Activated CD8-positive, alpha-beta memory T cell treated with anti-CD3 and anti-CD28 coated beads, Interleukin-2, amount 50 U/mL, for 24 hours (primary cell): Measurements from ENCODE around the gene SLIT1.

Source experiments
- DNase-seq: peaks from one replicate; pipeline ENCODE4 v3.0.0-alpha.2; 2020; ENCODE audit errors: extremely low read depth

The SLIT1 gene

DNA sequence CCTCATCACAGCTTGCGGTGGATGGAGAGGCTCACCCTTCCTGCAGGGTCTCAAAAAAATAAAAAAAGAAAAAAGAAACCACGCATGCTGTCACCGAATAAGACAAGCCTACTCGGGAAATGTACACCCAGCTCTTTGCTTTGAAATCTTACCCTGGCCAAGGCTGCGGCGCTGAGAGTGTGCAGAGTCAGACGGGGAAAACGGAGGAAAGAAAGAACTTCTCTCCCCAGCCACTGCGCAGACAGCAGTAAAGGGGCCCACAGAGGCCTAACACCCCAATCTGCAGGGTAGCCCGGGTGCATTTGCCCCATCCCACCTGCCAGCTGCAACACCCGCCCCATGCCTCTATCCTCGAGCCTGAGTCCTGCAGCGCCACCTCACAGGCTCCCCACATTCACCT lies 14.8 kb downstream of the SLIT1 start:
- no peak for DNase-seq

DNA sequence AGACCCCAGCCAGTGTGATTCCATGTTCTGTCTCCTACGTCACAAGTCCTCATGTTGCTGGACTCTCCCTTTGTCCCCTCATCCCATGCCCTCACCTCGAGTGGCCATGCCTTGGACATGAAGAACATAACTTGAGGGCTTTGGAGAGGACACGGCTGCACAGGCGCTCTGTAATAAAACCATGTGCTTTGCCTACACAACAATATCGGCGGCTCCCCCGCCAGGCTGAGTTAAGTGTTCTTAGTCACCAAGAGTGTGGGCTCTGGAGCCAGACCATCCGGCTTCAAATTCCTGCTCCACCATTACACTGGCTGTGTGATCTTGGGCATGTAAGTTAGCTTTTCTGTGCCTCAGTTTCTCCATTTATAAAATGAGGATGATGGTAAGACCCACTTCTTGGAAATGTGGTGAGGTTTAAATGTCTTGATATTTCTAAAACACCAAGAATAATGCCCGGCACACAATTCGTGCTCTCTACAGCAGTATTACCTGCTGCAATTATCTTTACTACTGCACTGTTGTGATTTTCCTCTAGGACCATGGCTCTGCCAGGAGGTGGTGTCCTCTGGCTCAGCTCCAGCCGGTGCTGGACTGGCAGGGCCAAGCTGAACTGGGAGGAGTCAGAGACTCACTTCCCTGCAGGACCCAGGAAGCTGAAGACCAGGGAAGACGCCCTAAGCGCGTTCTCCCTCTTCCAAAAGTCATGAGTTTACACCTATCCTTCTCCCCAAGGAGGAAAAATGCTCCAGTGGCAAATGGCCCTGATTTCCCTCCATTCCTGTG lies 15.7 kb downstream of the SLIT1 start:
- DNase-seq: no peak

DNA sequence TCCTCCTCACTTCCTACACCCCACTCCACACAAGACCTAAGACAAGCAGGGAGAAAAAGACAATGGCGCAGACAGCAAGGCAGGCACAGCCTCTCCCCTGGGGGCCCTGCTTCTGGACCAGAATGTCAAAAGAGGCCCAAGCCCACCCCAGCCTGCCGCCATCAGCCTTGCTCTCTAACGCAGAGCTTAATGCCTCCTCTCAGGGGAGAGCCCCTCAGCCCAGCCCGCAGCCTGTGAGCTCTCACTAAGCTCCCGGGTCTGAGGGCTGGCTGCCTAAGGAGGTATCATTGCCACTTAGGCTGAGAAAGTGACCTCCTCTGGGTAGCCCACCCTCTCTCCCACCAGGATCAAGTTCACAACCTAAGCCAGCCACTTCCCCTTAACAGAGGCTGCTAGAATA lies 16.7 kb downstream of the SLIT1 start:
- DNase-seq: no peak

DNA sequence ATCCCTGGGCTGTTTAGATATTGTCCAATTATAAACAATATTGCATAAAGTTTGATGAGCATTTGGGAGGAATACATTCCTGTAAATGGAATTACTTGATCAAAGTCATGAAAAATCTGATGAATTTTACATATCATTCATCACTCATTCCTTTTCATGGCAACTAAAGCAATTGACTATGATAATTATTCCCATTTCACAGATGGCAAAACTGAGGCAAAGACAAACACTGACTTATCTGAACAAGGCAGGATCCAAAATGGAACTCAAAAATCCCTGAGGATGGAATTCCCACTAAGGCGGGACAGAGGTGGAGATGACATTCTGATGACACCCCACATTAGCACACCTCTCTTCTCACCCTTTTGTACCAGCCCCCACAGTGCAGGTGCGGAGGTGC lies 17.1 kb downstream of the SLIT1 start:
- no peak for DNase-seq

DNA sequence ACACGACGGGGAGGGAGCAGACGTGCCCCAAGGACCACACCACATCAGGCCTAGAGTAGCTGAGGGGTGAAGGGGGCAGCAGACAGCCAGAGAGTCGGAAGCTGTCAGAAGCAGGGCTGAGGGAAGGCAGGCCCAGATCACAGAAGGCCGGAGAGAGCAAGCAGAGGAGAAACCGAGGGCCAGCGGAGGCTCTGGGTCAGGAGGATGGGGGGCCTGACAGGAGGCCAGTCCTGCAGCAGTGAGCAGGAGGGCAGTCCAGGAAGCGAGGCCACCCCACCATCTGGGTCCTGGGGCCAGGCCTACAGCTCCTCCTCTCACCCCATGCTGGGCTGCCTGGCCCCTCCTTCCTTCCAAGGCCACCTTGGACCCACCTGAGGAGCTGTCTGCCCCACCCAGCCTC lies 20.3 kb downstream of the SLIT1 start:
- DNase-seq: no peak

DNA sequence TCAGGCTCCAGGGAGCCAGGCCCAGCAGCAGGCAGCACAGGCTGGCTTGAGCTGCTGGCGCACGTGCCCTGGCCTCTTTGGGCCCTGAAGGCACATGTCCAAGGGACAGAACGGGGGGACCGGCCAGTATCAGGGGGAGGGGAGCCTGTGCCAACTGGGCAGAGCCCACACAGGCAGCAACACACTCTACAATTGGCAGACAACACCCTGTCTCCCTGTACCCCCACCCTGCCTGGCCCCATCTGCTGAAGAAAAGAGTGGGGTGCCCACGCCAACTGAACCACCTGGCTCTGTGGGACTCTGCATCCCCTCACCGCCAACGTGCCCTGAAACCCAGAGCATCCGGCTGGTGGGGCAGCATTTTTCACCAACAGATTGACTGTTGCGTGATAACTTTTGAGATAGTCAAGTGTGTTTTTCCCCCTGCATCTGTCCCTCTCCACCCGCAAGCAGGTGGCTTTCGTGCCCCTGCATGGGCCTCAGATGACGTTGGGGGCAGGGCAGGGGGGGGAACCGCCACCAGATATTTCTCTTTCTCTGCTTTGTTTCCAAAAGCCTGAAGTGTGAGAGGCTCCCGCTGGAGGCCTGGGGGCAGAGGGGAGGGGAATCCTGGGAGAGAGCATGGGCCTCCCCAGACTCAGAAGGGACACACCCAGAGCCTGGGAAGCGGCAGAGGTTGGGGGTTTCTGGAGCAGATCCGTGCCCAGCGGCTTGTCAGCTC lies 21.8 kb downstream of the SLIT1 start:
- DNase-seq: no peak

DNA sequence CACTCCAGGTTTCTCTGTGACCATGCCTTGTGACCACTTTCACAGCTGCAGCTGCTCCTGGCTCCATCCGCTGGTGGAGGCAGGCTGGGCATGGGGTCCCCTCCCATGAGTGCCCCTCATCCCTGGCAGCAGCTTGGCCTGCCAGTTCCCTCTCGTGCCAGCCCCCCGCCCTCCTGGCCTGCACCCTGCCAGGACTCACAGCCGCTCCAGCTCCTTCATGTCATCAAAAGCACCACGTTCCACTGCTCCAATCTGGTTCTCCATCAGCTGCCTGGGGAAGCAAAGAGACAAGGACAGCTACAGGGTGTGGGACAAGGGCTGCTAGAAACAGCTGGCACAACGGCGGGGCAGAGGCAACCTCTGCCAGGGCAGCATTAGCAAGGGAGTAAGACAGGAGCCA lies 22.6 kb downstream of the SLIT1 start:
- no peak for DNase-seq

DNA sequence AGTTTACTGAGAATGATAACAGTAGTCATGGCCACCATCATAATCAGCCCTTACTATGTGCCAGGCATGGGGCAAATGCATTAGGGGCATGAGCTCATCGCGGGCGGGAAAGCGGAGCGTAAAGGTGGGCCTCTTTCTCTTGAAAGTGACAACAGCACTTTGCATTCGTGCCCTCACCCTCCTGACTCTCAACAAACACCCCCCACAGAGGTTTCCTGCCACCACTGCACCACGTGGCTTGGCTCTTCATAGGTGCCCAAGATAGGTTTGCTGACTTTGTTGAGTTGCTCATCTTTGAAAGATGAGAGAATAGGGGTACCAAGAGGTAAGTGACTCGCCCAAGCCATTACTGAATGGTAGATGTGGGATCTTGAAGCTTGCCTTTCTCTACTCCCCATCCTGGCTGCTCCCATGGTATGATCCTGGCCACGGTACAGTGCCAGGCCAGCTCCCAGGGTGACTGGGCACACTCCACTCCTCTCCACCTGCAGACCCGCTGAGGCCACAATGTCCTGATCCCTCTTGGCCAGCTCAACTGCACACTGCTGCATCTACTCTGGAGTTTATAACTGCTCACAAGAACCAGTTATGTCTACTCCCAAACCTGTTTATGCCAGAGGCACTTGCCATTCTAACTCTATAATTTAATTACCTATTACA lies 26.0 kb downstream of the SLIT1 start:
- DNase-seq: no peak

DNA sequence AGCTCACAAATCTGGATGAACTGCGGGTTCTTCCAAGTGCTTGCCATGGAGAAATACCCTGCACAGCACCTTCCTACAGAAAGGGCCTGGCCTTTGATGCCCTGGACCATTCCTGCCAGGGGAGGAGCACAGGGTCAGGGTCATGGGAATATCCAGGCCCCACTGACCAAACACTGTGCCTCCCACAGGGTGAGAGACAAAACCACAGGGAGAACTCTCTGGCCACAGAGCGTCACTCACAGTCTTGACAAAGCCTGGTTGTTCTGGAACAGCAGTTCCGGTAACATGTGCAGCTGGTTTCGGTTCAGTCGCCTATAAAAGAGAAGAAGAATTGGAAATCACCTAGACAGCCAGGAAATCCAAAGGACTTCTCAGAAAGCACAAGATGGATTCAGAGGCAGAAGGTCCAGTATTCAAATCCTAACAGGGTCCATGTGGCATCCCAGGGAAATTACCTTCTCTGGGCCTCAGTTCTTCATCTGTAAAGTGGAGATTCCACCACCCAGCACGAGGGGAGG lies 28.1 kb downstream of the SLIT1 start:
- DNase-seq: no peak

DNA sequence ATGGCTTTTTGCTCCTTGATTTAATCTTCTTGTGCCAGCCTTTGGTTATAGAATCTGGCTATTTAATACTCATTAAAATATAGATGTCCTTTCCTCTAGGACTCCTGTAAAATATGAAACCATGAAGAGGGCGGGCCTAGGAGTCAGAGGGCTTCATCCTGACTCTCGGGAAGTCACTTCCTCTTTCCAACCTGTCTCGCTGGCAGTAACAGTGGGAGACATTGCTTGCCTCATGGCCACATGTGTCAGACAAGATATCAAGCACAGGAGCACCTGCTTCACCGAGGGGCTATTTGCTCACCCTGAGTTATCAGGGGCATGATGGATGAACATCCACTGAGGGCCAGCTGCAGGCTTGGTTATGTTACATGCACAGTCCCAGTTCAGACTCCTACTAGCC lies 31.0 kb downstream of the SLIT1 start:
- no peak for DNase-seq

DNA sequence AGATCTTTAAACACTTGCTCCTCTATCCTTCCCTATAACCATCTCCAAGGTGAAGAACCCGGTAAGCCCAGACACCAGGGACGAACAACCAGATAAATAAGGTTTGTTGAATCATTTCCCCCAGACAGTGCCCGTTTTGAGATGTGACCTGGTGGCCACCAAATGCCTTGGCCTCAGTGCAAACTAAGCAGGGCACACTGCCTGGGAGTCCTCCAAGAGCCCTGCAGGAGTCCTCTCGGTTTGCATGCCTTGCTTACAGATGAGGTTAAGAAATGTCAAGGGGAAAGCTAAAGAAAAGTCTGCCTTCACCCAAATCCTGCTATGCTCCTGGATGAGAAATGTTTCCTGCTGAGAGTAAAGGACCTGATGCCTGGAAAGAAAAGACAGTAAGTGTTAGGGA lies 31.6 kb downstream of the SLIT1 start:
- no peak for DNase-seq

DNA sequence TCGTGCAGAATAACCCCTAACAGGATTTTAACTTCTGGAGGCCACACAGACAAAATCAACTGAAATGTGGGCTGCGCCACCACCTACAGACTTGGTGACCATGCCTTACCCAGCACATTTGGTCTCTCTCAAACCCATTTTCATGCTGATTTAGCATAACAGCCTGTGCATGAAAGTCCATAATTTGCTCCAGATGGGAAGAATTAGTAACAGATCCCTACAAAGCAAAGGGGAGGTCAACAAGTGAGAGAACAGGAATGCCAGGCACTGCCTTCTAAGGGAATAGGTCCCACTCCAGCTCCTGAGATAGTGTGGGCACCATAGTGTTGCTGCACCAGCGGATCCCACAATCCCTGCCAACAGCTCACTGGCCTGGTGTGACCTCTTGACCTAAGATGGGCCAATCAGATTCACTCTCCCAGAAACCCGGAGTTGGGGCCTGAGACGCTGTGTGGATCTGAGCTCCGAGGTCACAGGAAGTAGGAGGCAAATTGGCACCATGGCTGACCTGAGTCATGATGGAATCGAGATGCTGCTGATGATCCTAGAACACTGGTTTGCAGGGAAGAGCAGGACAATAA lies 32.4 kb downstream of the SLIT1 start:
- no peak for DNase-seq

DNA sequence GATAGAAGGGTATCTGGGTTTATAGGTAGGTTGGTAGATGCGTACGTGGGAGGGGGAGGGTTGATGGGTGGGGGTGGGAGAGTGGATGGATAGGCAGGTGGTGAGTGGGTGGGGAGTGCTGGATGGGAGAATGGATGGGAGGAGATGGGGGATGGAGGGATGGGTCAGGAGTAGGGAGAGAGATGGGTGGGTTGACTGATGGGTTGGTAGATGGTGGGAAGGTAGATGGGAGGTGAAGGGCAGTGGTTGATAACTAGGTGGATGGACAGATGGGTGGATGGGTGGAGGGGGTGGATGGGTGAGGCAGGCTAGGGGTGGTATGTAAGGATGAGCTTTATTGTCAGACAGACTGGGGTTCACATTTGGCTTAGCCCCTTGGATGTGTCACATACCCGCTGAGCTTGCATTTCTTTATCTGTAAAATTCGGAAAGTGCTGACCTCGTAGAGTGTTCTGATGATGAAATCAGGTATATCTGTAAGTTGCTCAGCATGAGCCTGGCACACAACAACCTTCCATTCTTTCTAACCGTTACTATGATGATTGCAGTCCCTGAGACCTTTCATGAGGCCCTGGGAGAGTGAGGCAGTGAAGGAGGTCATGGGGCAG lies 34.3 kb downstream of the SLIT1 start:
- DNase-seq: no peak

DNA sequence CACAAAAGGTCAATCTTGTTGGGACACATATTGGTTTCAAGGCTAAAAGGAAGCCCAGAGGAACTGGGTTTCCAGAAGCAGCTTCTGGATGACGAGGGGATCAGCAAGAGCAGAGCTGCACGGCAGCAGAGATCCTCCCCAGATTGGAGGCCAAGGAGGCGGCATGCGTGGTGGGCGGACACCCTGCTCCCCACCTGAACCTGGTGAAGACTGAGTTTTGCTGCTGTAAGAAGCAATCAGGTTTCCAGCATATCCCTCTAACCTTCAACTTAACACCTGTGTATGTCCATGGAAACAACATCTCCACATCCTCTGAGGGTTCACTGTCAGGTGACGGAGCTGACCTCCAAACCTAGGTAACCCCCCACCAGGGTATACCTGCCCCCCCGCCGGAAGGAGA lies 35.1 kb downstream of the SLIT1 start:
- DNase-seq: no peak

DNA sequence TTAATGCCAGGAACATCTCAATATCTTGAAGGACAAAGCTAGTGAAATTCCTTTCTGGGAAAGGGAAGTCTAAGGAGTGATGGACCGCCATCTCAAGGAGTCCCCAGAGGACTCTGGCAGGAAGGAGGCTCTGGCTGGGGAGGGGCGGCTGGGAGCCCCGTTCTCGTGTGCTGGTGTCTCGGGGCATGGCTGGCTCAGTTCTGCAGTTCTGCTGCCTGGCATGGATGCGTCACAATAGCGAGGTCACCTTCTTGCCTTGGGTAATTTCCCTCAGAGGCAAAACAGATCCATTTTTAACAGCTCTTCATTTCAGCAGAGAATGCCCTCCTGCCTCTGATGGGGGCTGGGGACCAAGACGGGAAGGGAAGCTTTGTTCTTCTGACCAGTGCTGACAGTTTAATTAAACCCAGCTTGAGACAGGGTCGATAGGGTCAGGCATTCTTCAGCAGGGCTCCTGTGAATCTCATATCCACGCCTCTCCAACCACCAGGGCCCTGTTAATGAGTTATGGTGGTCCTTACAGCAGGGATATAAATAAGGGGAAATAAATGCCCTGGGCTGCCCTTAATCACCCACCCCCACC lies 35.7 kb downstream of the SLIT1 start:
- no peak for DNase-seq

DNA sequence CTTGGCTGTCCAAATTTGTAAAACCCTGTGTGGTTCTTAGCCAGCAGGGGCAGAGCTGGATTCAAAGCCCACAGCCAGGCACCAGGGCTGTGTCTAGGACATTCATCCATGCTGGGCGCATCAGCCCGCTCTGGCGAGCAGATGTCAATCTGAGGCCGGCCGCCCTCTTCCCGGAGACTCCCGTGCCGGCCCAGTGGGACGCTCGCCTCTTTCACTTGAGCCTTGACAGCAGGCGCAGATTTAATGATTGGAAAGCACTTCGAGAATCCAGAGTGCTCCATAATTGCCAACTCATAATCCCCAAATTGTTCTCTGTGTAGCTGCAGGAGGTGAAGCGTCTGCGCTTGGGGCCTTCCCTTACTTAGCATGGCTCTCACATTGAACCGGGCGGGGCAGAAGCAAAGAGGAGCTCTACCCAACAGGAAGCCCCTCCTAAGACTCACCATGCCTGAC lies 36.7 kb downstream of the SLIT1 start:
- DNase-seq: no peak

DNA sequence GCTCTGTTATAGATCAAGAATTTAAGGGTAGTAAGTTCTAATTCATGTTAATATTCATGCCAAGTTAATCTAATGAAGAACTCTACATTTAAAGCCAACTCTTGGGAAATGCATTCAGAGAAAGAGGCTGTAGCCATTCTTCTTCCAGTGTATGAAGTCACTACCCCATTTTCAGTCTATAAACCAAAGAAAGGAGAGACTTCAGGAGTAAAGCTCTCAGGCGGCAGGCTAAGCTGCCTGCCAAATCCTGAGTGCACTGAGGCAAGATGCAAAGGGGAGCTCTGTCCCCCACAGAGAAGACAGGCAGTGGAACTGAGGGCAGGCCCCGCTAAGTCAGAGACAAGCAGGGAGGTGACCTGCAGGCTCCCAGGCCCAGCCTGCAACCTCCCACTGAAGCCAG lies 41.5 kb downstream of the SLIT1 start:
- no peak for DNase-seq

DNA sequence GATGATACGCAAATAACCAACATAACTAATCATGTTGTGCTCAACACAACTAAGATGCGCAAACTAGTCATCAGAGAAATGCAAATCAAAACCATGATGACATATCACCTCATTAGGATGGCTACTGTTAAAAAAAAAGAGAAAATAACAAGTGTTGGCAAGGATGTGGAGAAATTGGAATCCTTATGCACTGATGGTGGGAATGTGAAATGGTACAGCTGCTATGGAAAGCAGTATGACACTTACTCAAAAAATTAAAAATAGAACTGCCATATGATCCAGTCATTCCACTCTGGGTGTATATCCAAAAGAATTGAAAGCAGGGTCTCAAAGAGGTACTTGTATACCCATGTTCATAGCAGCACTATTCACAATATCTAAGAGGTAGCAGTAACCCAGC lies 42.9 kb downstream of the SLIT1 start:
- no peak for DNase-seq

DNA sequence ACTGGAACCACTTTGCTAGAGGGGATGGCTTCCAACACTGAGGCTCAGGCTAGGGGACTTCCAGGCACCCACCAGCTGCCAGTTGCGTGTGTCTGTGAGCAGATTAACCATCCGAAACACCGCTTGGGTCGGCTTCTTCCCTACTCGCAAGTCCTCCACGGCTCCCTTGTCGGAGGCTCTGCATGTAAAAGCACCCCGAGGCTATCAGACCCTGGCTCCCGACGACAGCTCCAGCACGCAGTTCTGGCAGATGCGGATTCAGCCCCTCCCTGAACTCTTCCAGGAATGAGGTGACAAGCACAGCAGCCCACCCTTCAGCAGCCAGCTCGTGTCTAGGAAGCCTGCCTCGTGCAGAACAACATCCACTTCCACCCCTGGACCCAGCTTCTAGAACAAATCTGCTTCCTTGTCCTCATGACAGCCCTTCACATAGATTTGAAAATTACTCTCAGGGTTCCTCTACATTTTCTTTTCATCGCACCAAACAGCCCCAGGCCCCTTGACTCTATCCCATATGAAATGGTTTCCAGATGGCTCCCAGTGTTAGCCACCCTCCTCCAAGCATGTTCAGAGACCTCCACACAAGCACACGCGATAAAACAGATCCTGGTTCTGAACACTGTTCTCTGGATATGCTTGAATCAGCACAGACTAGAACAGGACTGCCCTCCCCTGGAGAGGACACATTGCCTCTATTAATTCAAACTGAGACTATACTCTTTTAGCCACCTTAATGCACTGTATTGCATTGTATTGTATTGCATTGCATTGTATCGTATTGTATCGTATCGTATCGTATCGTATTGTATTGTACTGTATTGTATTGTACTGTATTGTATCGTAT lies 44.6 kb downstream of the SLIT1 start:
- no peak for DNase-seq

DNA sequence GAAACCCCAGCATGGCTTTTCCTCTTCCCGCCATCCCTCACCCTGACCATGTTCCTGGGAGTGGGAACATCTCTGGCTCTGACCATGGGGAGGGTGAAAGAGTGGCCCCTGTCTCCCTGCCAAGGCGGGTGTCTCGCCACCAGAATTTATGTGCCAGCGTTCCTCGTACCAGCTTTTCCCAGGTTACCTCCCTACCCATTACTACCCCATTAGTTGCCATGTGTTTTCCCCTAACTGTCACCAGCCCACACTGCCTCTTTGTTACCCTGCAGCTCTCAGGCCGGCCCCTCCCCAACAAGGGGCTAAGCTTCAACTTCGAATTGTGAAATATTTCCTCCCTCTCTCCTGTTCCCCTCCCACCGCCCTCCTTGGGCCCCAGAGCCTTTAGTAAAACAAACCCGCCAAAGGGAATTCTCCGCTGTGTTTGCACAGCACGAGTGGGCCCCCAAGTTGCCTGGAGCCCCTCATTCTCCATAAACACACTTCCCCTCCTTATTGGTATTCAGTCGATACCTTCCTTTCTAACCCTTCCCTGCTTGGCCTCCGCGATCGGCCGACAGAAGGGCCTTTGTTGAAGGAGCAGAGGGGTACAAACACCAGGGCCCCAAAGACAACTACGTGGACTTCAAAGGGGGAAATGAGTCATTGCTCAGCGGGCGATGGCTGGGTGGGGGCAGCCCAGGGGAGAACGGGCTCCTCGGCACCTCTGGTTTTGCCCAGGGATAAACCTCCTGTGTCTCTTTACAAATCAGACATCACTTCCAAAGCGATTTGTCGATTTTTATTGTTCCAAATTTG lies 45.5 kb downstream of the SLIT1 start:
- no peak for DNase-seq
